Activated T-helper 1 cell treated with anti-CD3 and anti-CD28 coated beads, Interleukin-12 subunit alpha, Interleukin-12 subunit beta, Interleukin-2, Interleukin-4 antibody, amounts not matched to agents 30 ng/mL and 10 ng/mL and 1 ng/mL, durations not matched to agents 14 hours and 24 hours and 36 hours (primary cell): Measurements from ENCODE around the gene TDP2. TPM values are rescaled to one million over a fixed set of nuclear protein-coding genes. Genes with fewer than 3 reads are reported as not detected.

Experiments used
- DNase-seq: peaks from one replicate; pipeline ENCODE4 v3.0.0; 2021; ENCODE audit warnings: low spot score
- H3K27ac Mint-ChIP-seq: one replicate; pipeline ENCODE4 v1.8.0; 2021; ENCODE audit warnings: mild to moderate bottlenecking, mixed read lengths
- H3K27me3 Mint-ChIP-seq: one replicate; pipeline ENCODE4 v1.8.0; 2022; ENCODE audit warnings: mild to moderate bottlenecking, moderate library complexity, mixed read lengths; ENCODE audit not compliant: insufficient read depth
- H3K36me3 Mint-ChIP-seq: one replicate; pipeline ENCODE4 v1.8.0; 2021; ENCODE audit warnings: low read depth, mixed read lengths
- H3K4me1 Mint-ChIP-seq: one replicate; pipeline ENCODE4 v1.8.0; 2021; ENCODE audit warnings: low read depth, mixed read lengths
- H3K4me3 Mint-ChIP-seq: one replicate; pipeline ENCODE4 v1.8.0; 2021; ENCODE audit warnings: mild to moderate bottlenecking, moderate library complexity, mixed read lengths
- H3K9me3 Mint-ChIP-seq: one replicate; pipeline ENCODE4 v1.8.0; 2021; ENCODE audit warnings: mixed read lengths
- intact Hi-C: fragments of 100-400 bp; cut with micrococcal nuclease; formaldehyde crosslinking; loops from one replicate; pipeline ENCODE4 v1.15.1; 2024
- total RNA-seq: library from RNA; stranded (reverse); gene quantifications from 2 replicates; pipeline ENCODE4 v1.2.3, GENCODE V29; 2022

The TDP2 gene
- total RNA-seq, 1 donor from 2014 or later: 47.4 TPM

DNA sequence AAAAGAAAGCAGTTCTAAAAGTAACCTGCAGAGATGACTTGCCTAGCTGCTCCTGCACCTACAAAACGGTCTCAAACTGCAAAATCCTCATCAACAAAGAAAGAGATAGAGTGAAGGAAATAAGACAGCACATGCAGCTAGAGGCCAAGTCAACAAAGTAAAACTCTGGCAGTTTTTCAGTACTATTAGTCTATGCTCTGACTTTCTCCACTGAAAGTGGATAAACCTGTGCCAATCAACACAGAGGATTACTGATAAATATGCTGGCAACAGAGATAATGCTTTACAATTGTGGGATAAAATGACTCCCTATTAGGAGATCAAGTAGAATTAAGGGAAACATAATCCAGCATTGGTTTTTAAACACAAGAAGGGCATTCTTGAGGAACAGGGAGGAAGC is 34.1 kb downstream of the TDP2 start:
- intact Hi-C loops: no loop called here
- Mint-ChIP-seq H3K9me3 (no peaks in the 10 kb centered on the region), H3K4me3 (no peak overlapping the region), H3K27me3 (peaks cover 21% of the 10 kb centered on the region), H3K36me3 (no peaks in the 10 kb centered on the region), H3K27ac (no peak overlapping the region), H3K4me1 (no peaks in the 10 kb centered on the region)
- DNase-seq: no peak

DNA sequence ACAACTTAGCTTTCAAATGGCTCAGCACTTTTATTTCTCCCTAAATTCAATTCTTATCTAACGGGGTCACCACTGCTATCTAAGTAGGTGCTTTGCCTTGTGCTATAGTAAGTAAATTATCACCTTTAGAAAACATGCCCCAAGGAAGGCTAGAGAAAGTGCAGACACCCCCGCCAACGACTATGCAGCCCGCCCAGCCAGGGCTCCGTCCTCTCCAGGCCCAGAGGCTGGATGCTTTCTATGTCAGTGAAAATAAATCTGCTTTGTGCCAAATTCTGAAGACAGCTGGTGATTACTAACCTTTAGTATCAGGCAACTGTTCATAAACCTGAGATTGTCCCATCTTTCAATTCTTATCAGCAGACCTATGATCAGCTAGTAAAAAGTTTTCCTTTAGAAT is 35.0 kb downstream of the TDP2 start:
- intact Hi-C loops: no loop called here
- no peak overlapping the region for H3K4me3 Mint-ChIP-seq
- no peaks in the 10 kb centered on the region for H3K36me3 Mint-ChIP-seq
- H3K4me1 Mint-ChIP-seq: no peaks in the 10 kb centered on the region
- H3K9me3 Mint-ChIP-seq: no peaks in the 10 kb centered on the region
- DNase-seq: no peak
- no peak overlapping the region for H3K27ac Mint-ChIP-seq
- H3K27me3 Mint-ChIP-seq: peaks cover 26% of the 10 kb centered on the region

DNA sequence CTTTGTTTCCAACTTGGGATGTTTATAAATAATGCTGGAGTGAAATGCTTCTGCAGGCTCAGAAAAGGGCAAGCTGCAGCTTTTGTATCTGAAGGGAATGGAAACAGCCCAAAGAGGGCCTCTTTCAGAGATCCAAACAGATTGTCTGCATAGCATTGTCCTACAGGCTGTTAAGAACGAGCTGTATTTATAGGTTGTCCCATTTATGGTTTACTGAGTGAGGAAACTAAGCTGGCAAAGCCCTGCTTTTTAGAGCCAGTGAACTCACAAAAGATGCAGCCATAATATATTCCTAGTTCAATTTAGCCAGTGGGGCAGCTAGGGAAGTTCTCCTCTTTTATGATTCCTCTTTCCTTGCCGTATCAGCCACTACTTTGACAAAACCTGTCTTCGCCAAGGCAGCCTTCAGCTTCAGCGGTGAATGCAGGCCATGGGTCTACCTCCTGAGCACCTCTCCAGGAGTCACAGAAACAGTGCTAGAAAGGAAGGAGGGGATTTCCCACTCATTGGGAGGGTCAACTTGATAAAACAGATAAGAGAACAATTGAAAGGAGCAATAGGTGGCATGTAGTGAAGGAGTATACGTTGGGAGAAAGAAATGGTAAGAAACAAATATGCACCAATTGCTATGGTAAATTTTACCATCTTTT is 35.7 kb downstream of the TDP2 start:
- H3K9me3 Mint-ChIP-seq: no peaks in the 10 kb centered on the region
- no peak overlapping the region for H3K27ac Mint-ChIP-seq
- no peak overlapping the region for H3K4me3 Mint-ChIP-seq

DNA sequence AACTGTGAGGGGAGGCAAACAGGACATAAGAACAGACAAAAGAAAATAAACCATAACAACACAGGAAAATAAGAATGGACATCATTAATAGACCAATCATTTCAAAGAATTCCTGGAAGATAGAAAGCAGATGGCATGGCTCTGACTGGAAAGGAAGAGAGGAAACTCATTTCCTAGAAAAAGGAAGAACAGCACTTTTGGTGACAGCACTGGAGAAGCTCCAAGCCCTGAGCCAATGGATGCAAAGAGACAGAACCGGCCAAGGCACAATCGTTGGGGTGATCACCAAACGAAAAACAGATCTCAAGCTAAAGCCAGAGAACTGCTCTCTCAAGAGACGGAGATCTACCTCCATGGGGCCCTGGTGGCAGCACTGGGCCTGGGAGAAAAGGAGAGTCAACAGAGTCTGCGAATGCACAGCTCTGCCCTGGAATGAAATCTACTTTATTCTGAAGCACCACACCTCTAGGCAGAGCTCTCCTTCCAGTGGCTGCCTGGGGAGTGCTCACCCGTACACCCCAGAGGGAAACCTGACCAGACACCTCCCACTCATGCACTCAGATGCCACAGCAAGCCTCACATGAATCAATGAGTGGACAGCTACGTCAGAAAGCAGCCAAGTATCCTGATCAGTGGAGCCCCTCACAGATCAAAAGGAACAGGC is 44.9 kb downstream of the TDP2 start:
- Mint-ChIP-seq H3K4me1 (no peaks in the 10 kb centered on the region), H3K27ac (no peak overlapping the region), H3K9me3 (no peaks in the 10 kb centered on the region)

More for the DNA sequence above, 35.7 kb downstream of the TDP2 start:
- Mint-ChIP-seq H3K36me3 (no peaks in the 10 kb centered on the region), H3K4me1 (no peaks in the 10 kb centered on the region), H3K27me3 (peaks cover 26% of the 10 kb centered on the region)
- intact Hi-C loops: no loop called here
- DNase-seq: no peak

DNA sequence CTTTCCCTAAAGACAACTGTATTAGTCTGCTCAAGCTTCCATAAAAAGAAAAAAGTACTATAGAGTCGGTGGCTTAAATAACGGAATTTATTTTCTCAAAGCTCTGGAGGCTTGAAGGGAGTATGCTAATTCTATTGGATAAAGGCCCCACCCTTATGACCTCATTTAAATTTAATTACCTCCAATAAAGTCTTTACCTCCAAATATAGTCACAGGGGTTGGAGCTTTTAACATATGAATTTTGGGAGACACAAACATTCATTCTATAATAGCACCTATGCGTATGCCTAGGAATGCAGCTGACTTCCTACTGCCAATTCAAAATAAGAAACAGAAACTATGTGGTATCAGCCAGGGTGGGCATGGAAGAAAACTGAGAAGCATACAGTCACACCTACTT is 46.1 kb downstream of the TDP2 start:
- no peak for DNase-seq
- intact Hi-C loops: no loop called here
- Mint-ChIP-seq H3K27ac (no peak overlapping the region), H3K4me3 (no peak overlapping the region), H3K36me3 (no peaks in the 10 kb centered on the region), H3K27me3 (peaks cover 2% of the 10 kb centered on the region), H3K9me3 (no peaks in the 10 kb centered on the region), H3K4me1 (no peaks in the 10 kb centered on the region)

More for the DNA sequence above, 44.9 kb downstream of the TDP2 start:
- H3K4me3 Mint-ChIP-seq: no peak overlapping the region
- DNase-seq: no peak
- H3K36me3 Mint-ChIP-seq: no peaks in the 10 kb centered on the region
- H3K27me3 Mint-ChIP-seq: no peaks in the 10 kb centered on the region
- intact Hi-C loops: no loop called here

DNA sequence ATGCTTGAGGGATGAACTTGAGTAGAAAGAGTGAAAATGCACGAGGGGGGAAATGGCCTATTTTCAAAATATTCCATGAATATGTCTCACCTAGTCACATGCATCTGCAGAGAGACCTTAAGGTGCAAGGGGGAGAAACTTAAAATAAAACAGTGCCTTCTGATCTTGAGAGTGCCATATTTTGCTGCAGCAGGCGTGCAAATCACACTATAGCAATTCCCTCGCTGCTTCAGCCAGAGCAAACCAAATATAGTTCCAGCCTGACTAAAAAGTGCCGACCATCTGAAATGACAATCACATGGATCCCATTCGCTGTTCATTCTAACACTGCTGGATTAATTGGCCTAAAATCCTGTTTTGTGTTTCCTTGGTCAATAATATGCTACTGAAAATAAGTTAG is 47.0 kb downstream of the TDP2 start:
- Mint-ChIP-seq H3K36me3 (no peaks in the 10 kb centered on the region), H3K27me3 (peaks cover 4% of the 10 kb centered on the region), H3K4me3 (no peak overlapping the region), H3K4me1 (no peaks in the 10 kb centered on the region), H3K9me3 (no peaks in the 10 kb centered on the region), H3K27ac (no peak overlapping the region)
- DNase-seq: no peak
- intact Hi-C loops: no loop called here

DNA sequence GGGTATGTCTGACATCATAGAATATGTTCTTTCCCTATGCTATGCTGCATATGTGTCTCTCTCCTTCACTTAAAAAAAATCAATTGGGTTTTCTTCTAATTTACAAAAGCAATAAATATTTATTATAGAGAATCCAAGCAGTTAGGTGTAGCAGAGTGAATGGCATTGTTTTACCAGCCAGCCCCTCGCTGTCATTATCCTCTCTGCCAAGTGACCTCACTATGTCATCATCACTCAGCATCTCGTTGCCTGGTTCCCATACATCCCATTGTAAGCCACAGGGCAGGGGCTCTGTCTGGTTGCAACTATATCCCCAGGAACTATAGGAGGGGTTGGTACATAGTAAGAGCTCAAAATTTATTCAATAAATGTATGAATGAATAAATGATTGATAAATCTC is 52.1 kb downstream of the TDP2 start:
- H3K27ac Mint-ChIP-seq: no peak overlapping the region
- no peak for DNase-seq
- no peak overlapping the region for H3K4me3 Mint-ChIP-seq
- no peaks in the 10 kb centered on the region for H3K36me3 Mint-ChIP-seq
- peaks cover 16% of the 10 kb centered on the region for H3K27me3 Mint-ChIP-seq
- intact Hi-C loops: no loop called here
- H3K4me1 Mint-ChIP-seq: no peaks in the 10 kb centered on the region
- no peaks in the 10 kb centered on the region for H3K9me3 Mint-ChIP-seq

DNA sequence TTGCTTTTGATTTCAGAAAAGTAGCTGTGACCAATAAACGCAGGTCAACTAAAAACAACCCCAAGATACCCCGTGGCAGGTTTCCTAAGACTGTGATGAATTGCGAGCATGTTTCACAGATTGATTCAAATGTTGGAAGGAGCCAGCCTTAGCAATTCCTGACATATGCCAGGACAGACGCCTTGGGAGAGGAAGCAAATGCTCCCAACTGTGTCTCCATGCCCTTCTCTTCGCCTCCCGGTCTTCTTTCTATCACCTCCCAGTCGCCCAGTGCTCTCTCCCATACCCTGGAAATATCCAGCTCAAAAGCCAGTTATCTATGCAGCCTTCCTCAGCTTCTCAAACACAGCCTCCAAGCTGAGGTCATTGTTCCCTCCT is 52.7 kb downstream of the TDP2 start:
- H3K9me3 Mint-ChIP-seq: no peaks in the 10 kb centered on the region

DNA sequence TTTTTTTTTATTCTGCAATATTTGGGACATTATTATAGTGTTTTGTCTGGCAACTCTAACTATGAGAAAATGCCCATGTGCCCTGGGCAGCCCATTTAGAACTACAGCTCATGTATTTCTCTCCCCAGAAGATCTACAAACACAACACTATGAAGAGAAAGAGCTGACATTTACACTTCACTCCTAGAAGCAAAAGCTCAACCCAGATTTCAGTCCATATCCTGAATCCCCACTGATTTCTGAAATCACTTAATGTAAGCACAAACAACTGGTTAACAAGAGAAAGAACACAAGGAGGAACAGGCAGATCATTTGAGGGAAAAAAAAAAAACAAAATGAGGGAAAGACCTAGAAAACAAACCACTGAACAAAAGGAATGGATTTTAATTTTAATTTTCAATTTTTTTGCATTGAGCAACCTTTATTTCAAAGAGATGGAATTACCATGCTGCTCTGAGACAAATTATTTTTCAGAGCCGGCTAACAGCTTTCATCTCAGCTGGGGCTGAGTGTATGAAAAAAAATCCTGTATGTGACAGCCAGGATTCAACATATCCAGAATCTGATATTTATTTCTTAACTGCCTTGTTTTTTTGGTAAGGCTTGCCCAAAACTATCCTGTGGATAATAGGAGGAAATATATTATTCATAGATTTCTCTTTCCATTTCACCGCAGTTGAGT is 53.2 kb downstream of the TDP2 start:
- H3K9me3 Mint-ChIP-seq: no peaks in the 10 kb centered on the region
- peaks cover 18% of the 10 kb centered on the region for H3K27me3 Mint-ChIP-seq
- H3K4me1 Mint-ChIP-seq: no peaks in the 10 kb centered on the region
- no peaks in the 10 kb centered on the region for H3K36me3 Mint-ChIP-seq
- intact Hi-C loops: no loop called here
- no peak for DNase-seq
- H3K27ac Mint-ChIP-seq: no peak overlapping the region
- H3K4me3 Mint-ChIP-seq: no peak overlapping the region

More for the DNA sequence above, 52.7 kb downstream of the TDP2 start:
- H3K27me3 Mint-ChIP-seq: peaks cover 17% of the 10 kb centered on the region
- no peak for DNase-seq
- H3K4me1 Mint-ChIP-seq: no peaks in the 10 kb centered on the region
- H3K4me3 Mint-ChIP-seq: no peak overlapping the region
- no peak overlapping the region for H3K27ac Mint-ChIP-seq
- intact Hi-C loops: no loop called here
- H3K36me3 Mint-ChIP-seq: no peaks in the 10 kb centered on the region

DNA sequence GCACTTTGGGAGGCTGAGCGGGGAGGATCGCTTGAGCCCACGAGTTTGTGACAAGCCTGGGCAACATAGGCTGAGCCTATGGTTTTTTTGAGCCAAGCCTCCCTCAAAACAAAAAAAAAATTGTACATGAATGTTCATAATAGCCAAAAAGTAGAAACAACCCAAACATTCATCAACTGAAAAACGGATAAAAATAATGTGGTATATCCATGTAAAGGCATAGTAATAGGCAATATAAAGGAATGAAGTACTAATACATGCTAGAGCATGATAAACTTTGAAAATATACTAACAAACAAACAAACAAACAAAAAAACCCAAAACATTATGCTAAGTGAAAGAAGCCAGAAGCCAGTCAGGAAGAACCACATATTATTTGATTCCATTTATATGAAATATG is 56.0 kb downstream of the TDP2 start:
- Mint-ChIP-seq H3K4me3 (no peak overlapping the region), H3K27ac (no peak overlapping the region), H3K27me3 (peaks cover 16% of the 10 kb centered on the region), H3K36me3 (no peaks in the 10 kb centered on the region), H3K9me3 (no peaks in the 10 kb centered on the region), H3K4me1 (no peaks in the 10 kb centered on the region)
- no peak for DNase-seq
- intact Hi-C loops: no loop called here

DNA sequence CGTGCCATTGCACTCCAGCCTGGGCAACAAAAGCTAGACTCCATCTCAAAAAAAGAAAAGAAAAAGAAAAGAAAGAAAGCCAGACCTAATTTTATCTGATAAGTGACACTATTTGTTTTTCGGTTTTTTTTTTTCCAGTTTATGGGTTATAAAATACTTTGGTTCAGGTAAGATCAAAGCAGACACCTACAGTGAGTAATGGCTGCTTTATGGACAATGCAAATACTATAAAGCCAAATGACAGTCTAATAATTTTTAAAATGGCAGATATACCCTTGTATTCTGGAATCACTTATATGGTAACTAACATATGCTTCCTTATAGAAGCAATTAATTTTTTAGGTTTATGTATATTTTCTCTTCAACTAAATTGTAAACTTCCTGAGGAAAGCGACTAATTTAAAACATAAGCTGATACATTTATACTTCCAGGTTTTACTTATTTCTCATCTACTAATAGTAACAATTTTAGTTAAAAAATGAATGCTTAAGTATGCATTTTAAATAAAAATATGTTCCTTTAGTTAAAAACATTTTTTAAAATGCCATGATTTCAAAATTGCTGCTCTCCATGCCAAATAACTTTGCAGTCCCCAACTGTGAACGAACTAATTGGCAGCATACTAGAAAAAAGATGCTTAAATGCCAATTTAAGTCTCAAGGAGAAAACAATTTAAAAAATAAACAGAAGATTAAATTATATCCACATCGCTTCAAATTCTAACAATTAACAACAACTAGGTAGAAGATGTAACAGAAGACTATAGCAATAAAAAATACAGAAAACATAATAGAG is 59.2 kb downstream of the TDP2 start:
- intact Hi-C loops: no loop called here
- Mint-ChIP-seq H3K4me3 (no peak overlapping the region), H3K27ac (no peak overlapping the region), H3K36me3 (no peaks in the 10 kb centered on the region), H3K27me3 (peaks cover 6% of the 10 kb centered on the region), H3K9me3 (no peaks in the 10 kb centered on the region), H3K4me1 (no peaks in the 10 kb centered on the region)
- DNase-seq: no peak

DNA sequence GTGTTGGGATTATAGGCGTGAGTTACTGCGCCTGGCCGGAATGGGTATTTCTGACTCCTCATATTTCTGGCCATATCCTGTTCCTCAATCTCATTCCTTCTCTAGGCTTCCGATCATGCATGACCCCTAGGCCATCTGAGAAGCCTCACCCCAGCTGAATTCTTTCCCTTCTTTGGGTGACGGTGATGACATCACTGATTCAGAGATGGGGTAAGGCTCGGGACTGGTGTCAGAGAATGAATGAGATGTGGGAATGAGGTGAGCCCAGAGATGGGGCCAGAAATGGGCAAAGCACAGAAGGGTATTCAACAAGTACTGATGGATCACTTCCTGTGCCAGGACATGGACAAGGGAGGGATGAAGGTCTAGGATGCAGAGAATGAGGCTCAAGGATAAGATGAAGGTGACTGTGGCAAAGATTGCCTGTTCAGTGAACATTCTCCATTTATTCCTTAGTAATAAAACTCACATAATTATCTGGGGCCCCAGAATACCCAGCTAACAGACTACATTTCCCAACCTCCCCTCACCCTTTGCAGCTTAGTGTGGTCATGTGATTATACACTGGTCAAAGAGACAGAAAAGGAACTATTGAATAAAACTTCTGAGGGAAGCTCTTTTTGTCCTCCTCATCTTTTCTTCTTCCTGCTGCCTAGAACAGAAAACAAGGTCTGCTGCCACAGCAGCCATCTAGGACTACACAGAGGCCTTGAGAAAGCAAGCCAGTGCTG is 60.3 kb downstream of the TDP2 start:
- intact Hi-C loops: no loop called here
- no peak for DNase-seq
- Mint-ChIP-seq H3K27me3 (peaks cover 2% of the 10 kb centered on the region), H3K4me3 (no peak overlapping the region), H3K36me3 (no peaks in the 10 kb centered on the region), H3K4me1 (no peaks in the 10 kb centered on the region), H3K9me3 (no peaks in the 10 kb centered on the region), H3K27ac (no peak overlapping the region)
